ENCODE results near the gene LAMC3.
"Not testable (repeated sequence)": the region's sequence is repeated elsewhere in the genome, so short reads cannot be mapped to it uniquely, and the experiment has no call there.

Gene LAMC3

DNA sequence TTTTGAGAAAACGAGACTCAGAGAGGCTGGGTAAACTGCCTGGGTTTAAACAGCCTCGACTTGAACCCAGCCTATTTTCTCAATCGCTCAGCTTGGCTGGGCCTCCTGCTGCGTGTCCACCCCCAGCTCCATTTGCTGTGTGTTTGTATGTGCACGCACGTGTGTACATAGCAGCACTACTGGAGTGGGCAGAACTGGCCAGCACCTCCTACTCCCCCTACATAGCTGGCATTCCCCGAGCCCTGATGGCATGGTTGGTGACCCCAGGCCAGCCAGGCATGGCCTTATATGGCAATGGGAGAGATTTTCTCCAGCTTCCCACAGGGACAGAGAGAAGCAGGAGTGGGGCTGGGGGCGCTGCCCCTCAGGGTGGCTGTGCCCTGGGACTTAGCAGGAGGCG lies 91.5 kb downstream of the LAMC3 start:
- DNase-seq, result no peak

DNA sequence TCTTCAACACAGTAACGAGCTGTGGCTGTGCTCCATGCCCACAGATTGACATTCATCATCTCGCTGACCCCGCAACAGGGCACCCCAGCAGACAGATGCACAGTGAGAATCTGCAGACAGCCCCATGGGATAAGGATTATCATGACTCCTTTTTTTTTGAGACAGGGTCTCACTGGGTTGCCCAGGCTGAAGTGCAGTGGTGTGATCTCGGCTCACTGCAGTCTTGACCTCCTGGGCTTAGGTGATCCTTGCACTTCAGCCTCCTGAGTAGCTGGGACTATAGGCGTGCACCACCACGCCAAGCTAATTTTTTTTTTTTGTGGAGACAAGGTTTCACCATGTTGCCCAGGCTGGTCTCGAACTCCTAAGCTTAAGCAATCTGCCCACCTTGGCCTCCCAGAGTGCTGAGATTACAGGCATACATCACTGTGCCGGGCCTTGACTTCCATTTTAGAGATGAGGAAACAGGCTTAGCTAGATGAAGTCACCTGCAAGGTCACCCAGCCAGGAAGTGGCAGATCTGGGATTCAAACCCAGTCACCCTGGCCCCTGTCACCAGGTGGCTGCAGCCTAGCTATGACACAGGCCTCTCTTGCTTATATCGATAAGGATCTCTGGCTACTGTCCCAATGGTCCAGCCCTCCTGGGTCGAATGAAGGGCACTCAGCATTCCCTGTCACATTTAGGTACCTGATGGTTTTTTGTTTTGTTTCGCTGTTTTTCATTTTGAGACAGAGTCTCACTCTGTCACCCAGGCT lies 92.4 kb downstream of the LAMC3 start:
- DNase-seq, result no peak

DNA sequence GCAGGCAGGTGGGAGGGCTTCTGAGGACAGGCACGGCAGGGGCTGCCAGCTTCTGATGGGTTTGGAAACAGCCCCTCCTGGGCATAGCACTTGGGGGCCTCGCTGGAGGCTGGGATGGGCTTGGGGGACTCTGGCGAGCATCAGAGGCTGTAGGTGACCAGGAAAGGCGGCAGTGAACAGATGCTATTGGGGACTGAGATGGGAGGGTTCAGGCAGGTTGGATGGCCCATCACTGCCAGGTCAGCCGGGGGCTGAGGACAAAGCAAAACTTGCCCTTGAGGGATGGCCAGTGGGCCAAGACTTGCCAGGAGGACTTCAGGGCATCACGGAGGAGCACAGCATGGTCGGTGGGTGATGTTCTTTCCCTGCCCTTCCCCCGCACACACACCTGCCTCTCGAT lies 94.0 kb downstream of the LAMC3 start:
- DNase-seq, result no peak

DNA sequence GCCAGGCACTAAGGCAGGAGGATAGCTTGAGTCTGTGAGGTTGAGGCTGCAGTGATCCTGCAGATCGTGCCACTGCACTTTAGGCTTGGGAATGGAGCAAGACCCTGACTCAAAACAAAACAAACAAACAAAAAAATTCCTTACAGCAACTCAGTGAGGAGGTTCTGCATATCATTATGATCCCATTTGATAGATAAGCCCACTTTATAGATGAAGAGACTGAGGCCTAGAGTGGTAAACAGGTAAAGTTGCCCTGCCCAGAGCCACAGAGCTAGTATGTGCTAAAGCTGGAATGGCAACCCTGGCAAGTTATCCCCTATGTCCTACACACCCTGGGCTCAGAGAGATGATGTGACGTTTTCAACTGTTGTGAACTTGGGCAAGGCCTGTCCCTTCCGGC lies 94.6 kb downstream of the LAMC3 start:
- no peak for DNase-seq

DNA sequence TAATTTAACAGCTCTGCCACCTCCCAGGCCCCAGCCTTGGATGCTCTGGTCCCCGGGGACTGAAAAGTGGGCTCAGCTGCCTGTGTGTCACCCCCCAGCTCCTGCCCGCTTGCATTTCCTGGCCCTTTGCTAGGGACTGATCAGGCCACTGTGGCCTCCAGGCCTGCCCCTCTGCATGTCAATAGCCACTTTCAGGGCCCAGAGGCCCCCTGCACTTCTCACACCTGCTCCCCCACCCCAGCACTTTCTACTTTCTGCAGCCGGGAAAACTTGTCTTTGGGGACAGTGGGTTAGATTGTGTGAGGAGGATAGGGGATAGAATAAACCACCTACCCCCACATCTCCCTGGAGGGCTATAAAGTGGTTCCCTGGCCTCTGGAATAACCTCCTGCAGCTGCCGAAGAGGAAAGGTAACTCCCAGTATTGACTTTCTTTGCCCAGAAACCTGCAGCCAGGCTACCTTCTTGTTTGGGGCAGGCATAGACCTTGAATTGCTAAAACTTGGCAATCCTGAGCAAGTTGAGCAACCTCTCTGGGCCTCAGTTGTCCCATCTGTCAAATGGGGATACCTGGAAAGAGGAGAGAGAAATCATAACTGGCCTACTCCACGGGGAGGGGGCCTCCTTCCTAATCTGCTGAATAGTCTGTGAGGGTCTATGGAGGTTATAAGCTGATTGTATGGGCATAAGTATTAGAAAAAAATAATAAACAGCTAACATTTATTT lies 95.2 kb downstream of the LAMC3 start:
- no peak for DNase-seq

DNA sequence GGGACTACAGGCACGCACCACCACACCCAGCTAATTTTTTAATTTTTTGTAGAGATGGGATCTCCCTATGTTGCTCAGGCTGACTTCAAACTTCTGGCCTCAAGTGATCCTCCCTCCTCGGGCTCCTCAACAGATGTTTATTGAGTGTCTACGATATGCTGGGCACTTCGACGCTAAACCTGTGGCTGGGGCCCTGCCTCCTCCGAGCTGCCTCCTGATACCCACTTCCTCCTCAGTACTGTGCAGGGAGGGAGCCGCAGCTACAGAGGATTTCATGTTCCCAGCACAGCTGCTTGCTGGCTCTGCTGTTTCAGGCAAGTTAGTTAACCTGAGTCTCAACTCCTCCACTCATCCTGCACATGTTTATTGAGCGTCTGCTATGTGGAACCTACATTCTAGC lies 97.0 kb downstream of the LAMC3 start:
- DNase-seq, result no peak

DNA sequence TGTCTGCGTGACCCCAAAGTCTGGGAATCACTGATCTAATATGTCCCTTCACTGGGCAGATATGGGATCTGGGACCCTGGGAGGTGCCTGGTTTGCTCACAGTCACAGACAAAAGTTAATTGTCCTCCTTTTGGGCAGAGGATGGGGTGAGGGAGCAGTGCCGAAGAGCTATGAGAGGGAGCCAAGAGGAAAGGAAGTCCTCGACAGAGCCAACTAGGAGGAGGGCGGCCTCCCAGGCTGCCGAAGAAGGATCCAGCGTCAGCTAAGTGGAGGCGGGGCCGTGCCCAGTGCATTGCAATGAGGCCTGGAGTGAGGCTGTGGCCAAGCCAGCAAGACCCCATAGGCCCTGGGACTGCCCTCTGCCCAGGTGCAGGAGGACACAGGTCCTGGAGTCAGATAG lies 98.8 kb downstream of the LAMC3 start:
- DNase-seq, result peak in 6 of 14 donors; percentile 23 to 50 (median 35)

DNA sequence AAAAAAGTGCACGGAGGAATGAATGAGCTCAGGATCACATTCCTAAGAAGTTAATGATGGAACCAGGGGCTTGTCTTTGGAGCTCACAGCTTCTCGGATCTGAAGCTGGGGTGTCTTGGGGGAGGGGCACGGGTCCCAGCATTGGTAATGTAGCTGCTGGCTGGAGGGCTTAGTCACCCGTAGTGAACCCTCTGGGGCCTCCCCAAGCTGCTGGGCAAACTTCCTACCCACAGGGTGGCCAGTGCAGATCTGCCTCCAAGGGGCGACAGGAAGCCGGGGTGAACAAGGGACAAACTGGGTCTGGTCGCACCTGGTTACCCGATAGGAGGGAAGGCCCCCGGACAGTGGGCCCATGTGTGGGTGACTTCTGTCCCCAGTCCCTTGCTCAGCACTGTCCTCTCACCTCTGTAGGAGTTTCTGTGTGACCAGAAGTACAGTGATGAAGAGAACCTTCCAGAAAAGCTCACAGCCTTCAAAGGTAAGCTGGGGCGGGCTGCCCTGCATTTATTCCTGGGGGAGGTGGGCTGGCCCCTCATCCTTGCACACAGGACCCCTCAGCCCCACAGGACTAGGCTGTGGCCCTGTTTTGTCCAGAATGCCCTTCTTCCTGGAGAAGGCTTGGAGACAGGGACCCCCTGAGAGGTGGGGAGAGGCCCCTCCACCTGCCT lies 102.3 kb downstream of the LAMC3 start:
- DNase-seq, result peak in 5 of 14 donors; percentile 37 to 49 (median 43)

DNA sequence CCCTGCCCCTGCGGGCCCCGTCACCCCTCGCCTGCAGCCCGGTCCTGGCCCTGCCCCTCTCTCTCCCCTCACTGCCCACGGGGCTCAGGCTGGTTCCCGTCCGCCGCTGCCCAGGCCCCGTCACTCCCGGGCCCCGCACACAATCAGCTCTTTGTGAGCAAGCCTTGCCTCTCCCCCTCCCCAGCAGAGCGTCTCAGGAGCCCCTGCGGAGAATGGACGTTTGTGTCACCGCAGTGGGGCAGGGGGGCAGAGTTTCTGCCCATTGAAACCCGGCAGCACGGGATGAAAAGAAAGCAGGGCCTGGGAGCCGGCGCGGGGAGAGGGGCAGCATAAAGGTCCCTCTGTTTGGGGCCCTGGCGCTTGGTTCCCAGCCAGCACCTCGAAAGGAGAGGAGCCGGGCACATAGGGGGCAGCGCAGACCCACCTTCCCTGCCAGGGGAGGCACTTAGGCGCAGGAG lies 102.9 kb downstream of the LAMC3 start:
- DNase-seq, result peak in 12 of 14 donors; percentile 40 to 96 (median 87)

DNA sequence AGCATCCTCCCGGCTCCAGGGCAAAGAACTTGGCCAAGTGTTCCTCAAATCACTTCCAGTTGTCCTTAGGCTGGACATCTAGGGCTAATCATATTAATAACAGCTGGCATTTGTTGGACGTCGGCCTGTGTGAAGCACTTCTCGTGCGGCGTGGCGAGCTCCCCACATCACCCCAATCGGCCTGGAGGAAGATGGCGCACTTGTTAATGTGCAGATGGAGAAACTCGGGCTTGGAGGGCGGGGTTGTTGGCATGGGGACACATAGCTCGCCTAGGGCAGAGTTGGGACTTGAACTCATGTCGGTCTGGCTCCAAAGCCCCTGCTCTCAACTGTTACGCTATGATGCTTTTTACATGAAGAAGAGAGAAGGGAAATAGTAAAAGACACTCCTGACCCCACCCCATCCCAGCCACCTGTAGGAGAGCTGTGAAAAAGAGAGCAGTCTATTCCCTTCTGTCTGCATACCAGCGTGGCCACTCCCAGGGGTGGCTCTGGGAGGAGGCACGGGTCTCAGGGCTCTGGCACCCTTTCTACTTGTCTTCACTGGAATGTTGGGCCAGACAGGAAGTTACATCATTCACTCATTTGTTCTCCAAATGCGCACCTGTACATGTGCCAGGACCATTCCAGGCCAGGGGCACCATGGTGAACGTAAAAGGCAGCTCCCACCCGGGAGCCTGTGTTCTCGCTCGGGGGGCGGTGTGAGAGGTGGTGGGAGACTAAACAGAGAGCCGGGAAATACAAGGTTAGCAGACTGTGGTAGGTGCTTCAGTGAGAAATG lies 103.6 kb downstream of the LAMC3 start:
- DNase-seq, result no peak

DNA sequence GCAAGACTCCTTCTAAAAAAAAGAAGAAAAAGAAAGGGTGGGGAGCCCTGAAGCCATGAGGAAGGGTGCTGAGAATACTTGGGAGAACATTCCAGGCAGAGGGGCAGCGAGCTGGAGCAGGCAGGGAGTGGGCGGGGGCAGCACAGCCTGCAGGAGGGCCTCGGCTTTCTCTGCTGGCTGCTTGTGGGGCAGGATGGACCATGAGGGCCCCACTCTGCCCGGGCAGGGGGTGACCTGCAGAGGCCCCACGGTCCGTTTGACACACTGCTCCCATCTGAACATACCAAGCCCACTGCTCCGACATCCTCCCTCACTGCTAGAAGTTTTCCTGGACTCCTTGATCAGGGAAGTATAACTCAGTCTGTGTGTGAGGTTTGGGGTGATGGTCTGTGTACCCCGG lies 104.7 kb downstream of the LAMC3 start:
- DNase-seq, result no peak

DNA sequence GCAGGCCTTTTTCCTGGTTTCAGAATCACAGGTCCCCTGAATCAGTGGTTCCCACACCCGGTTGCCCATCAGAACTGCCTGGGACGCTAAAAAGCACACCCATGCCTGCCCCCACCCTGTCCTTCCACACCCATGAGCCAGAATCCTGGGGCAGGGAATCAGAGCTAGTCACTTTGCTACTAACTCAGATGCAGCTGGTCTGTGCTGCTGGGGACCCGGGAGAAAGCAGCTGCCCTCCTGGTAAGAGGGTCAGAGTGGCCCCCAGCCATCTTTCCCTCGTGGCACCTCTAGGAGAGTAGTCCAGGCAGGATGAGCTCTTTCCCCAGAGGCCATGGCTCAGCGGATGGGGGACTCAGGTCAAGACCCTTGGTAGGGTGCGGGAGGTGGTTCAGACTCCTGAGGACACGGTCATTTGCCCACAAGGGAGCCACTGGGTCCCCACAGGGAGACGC lies 105.1 kb downstream of the LAMC3 start:
- DNase-seq, result no peak

DNA sequence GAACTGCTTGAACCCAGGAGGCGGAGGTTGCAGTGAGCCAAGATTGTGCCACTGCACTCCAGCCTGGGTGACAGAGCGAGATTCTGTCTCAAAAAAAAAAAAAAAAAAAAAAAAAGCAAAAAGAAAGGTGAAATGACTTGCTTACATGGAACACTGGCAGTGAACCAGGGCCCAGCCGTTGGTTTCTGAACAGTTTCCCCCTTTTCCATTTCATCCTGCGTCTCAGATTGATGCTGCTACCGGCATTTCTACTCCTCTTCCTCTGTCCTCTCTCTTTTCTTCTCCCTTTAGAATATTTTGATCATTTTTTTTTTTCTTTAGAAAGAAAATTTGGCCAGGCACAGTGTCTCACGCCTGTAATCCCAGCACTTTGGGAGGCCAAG lies 106.4 kb downstream of the LAMC3 start:
- not testable (repeated sequence) for DNase-seq

DNA sequence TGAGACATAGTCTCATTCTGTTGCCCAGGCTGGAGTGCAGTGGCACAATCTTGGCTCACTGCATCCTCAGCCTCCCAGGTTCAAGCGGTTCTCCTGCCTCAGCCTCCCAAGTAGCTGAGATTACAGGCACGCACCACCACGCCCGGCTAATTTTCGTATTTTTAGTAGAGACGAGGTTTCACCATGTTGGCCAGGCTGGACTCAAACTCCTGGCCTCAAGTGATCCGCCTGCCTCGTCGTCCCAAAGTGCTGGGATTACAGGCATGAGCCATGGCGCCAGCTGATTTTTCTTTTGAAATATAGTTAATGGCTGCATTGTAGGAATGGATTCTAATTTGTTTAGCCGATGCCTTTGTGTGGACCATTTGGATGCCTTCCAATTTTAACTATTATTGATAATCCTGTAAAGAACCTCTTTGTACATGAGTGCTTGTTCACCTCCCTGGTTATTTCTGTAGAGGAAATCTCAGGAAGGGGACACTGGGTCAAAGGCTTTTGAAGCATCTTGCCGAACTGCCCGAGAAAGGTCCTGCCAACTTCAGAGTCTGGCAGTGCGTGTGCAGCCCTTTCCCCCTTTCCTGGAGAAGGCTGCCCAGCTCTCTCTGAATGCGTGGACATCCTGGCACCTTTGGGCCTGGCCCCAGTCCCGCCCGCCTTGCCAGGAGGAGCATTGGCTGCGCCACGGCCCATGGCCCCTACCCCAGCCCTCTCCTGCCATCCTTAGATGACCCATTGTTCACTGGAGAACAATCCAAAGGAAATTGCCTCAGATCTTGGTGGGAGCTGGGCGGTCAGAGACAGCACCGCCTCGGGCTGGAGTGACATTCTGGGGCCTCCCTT lies 107.5 kb downstream of the LAMC3 start:
- peak in 8 of 14 donors; percentile 23 to 65 (median 46) for DNase-seq

DNA sequence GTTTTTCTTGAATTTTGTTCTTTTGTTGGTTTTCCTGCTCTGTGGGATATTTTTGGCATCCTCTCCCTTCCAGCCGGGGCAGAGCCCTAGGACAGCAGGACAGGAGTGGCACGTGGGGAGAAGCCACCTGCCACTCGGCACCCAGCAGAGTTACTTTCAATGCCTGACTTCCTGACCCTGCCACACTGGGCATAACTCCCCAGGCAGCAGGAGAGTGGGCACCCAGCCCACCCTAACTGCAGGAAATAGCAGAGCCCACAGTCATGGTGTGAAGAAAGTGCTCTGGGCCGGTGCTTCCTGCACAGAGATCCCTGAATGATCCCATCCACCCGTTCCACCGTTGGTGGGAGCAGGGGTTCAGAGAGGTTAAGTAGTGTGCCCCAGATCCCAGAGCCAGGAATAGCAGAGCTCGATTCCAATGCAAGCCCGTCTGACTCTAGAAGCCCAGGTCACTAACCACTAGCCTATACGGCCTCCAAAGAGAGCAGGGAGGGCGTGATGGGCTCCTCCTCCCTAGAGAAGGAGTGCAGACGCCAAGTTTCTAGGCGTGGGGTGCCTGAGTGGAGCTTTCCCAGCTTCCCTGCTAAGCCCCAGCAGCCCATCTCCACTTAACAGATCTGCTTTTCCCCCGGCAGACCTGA lies 108.3 kb downstream of the LAMC3 start:
- DNase-seq, result peak in 3 of 14 donors; percentile 34 to 62 (median 59)

DNA sequence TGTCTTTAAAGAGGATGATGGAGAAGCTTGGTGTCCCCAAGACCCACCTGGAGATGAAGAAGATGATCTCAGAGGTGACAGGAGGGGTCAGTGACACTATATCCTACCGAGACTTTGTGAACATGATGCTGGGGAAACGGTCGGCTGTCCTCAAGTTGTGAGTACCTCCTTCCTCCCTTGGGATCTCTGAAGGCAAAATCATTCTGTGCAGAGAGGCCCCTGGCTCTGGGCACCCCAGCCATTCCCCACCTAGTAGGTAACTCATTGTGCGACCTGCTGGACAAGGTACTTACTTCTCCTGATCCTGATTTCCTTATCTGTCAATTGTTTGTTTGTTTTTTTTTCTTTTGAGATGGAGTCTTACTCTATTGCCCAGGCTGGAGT lies 108.8 kb downstream of the LAMC3 start:
- no peak for DNase-seq

DNA sequence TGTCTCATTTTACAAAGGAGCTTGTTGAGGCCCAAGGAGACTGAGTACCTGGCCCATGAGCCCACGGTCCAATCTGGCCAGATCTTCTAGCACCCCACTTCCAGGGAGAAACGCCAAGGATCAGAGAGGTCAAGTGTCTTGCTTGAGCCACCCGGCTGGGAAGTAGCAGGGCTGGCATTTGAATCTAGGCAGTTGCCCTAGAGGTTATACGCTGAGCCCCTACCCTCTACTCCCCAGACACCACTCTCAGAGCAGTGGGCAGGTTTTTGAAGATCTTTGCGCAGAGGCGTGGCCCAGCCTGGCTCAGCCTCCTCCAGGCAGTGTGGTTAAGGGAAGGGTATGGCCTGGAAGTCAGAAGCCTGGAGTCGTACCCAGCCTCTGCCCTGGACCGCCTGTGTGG lies 110.6 kb downstream of the LAMC3 start:
- DNase-seq, result no peak

DNA sequence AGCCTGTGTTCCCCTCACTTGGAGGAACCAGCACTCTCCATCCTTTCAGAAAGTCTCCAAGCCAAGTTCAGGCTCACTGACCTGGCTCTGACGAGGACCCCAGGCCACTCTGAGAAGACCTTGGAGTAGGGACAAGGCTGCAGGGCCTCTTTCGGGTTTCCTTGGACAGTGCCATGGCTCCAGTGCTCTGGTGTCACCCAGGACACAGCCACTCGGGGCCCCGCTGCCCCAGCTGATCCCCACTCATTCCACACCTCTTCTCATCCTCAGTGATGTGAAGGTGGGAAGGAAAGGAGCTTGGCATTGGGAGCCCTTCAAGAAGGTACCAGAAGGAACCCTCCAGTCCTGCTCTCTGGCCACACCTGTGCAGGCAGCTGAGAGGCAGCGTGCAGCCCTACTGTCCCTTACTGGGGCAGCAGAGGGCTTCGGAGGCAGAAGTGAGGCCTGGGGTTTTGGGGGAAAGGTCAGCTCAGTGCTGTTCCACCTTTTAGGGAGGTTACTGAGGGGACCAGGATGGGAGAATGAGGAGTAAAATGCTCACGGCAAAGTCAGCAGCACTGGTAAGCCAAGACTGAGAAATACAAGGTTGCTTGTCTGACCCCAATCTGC lies 111.8 kb downstream of the LAMC3 start:
- no peak for DNase-seq

DNA sequence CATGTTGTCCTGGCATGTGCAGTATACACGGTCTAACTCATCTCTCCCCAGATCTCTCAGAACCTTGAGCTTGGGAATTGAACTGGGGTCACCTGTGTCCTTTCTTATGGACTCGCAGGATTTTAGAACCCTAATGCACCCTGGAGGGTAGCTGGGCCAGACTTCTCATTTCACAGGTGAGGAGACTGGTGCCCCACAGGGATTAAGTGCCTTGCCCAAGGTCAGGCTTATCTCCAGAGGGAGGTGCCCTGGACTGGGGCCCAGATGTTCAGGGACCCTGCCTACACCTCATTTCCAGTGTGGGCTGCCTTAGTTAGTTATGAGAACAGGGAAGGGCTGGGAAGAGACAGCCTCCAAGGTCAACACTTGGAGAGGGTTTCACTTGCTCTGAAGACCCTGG lies 112.4 kb downstream of the LAMC3 start:
- DNase-seq, result no peak

DNA sequence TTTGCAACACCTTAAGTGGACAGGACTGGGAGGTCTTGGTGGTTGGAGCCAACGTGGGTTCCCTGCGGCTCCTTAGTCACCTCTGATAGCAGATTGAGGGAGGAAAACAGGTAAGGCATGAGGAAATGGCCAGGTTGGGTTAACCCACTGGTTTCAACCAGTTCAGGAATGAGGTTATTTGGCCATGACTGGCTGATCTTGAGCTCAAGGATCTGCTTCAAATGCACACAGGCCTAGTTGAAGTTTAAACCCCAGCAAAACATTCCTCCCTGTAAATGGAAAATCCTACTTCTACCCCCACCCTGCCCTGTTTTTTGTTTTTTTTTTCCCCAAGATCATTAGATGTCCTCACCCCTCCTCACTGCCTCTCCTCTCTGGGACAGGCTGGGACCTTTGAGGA lies 113.2 kb downstream of the LAMC3 start:
- DNase-seq, result no peak

DNA sequence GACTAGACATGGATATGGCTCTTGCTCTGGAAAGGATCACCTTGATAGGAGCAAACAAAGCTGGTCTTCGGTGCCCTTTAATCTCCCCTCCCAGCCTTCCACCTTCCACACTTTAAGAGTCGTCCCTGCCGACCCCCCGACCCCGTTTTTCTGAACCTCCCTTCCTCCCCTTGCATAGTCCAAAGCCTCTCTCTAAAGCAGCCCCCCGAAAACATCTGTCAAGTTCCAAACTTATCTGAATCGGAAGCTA lies 116.0 kb downstream of the LAMC3 start:
- no peak for DNase-seq

All from C1 segment of cervical spinal cord (tissue), 14 donors.